GM23338 (cell line): ENCODE results near the gene BARX2. TPM values are rescaled to one million over a fixed set of nuclear protein-coding genes. Genes with fewer than 3 reads are reported as not detected.
A peak's percentile ranks its signal among the peaks of the same experiment; 100 is the strongest.

ENCODE experiments used
- ATAC-seq: fragments of 200-7000 bp; cut with Tn5 transposase; 3 replicates; pipeline ENCODE4 v1.9.1; 2020
- DNase-seq: peaks from one replicate; pipeline ENCODE4 v3.0.0-alpha.2; 2015; ENCODE audit warnings: low spot score
- H2AFZ ChIP-seq: fragments of 200-600 bp; sonication (generic); 2 replicates; pipeline ENCODE4 v1.8.0; 2016; ENCODE audit warnings: antibody characterized with exemption, mild to moderate bottlenecking, moderate library complexity
- H3F3A ChIP-seq: fragments of 200-600 bp; sonication (generic); replicated peaks from 2 replicates; pipeline ENCODE4 v1.8.0; 2017; ENCODE audit warnings: antibody characterized with exemption, mixed run types, low read depth
- H3K27ac ChIP-seq: fragments of 200-600 bp; sonication (generic); 2 replicates; pipeline ENCODE4 v1.6.1; 2016; ENCODE audit warnings: low read depth
- H3K27me3 ChIP-seq: fragments of 200-600 bp; sonication (generic); 2 replicates; pipeline ENCODE4 v1.8.0; 2016; ENCODE audit warnings: mild to moderate bottlenecking, mixed run types, moderate library complexity; ENCODE audit not compliant: insufficient read depth
- H3K36me3 ChIP-seq: fragments of 200-600 bp; sonication (generic); 2 replicates; pipeline ENCODE4 v1.8.0; 2016; ENCODE audit warnings: mild to moderate bottlenecking; ENCODE audit not compliant: insufficient read depth
- H3K4me1 ChIP-seq: fragments of 200-600 bp; sonication (generic); 2 replicates; pipeline ENCODE4 v1.8.0; 2016; ENCODE audit warnings: mild to moderate bottlenecking, moderate library complexity; ENCODE audit not compliant: insufficient read depth
- H3K4me2 ChIP-seq: fragments of 200-600 bp; sonication (generic); 2 replicates; pipeline ENCODE4 v1.7.1; 2017; ENCODE audit warnings: mixed run types
- H3K4me3 ChIP-seq: fragments of 200-600 bp; sonication (generic); 2 replicates; pipeline ENCODE4 v1.6.1; 2016; ENCODE audit warnings: mixed run types
- H3K79me2 ChIP-seq: fragments of 200-600 bp; sonication (generic); replicated peaks from 2 replicates; pipeline ENCODE4 v1.8.0; 2017; ENCODE audit warnings: mild to moderate bottlenecking; ENCODE audit not compliant: insufficient read depth
- H3K9me2 ChIP-seq: fragments of 200-600 bp; sonication (generic); 2 replicates; pipeline ENCODE4 v1.8.0; 2017; ENCODE audit not compliant: insufficient read depth
- H4K20me1 ChIP-seq: fragments of 200-600 bp; sonication (generic); replicated peaks from 2 replicates; pipeline ENCODE4 v1.8.0; 2017; ENCODE audit warnings: mild to moderate bottlenecking; ENCODE audit not compliant: insufficient read depth
- H3K27ac Mint-ChIP-seq: 2 replicates; pipeline ENCODE4 v1.8.0; 2020; ENCODE audit warnings: inconsistent platforms, mild to moderate bottlenecking, moderate library complexity, mixed read lengths
- H3K27me3 Mint-ChIP-seq: 3 replicates; pipeline ENCODE4 v1.8.0; 2022; ENCODE audit warnings: low read depth, mild to moderate bottlenecking, moderate library complexity, mixed read lengths, inconsistent platforms; ENCODE audit not compliant: insufficient read depth, poor library complexity
- H3K36me3 Mint-ChIP-seq: 3 replicates; pipeline ENCODE4 v1.8.0; 2021; ENCODE audit warnings: low read depth, mild to moderate bottlenecking, inconsistent platforms, moderate library complexity, mixed read lengths
- H3K4me1 Mint-ChIP-seq: 3 replicates; pipeline ENCODE4 v1.8.0; 2020; ENCODE audit warnings: mild to moderate bottlenecking, inconsistent platforms, mixed read lengths
- H3K4me3 Mint-ChIP-seq: 3 replicates; pipeline ENCODE4 v1.8.0; 2021; ENCODE audit warnings: moderate library complexity, mild to moderate bottlenecking, inconsistent platforms, mixed read lengths
- H3K9me3 Mint-ChIP-seq: 3 replicates; pipeline ENCODE4 v1.8.0; 2020; ENCODE audit warnings: moderate library complexity, mild to moderate bottlenecking, inconsistent platforms, mixed read lengths
- EZH2phosphoT487 ChIP-seq: fragments of 200-600 bp; sonication (generic); IDR thresholded peaks from one replicate; pipeline ENCODE4 v1.8.1; 2018; ENCODE audit warnings: antibody characterized with exemption; ENCODE audit not compliant: unreplicated experiment
- JUNB ChIP-seq: IDR thresholded peaks from one replicate; pipeline ENCODE4 v1.6.1; 2016; ENCODE audit warnings: antibody characterized with exemption; ENCODE audit not compliant: unreplicated experiment
- NANOG ChIP-seq: IDR thresholded peaks from 2 replicates; pipeline ENCODE4 v1.6.1; 2016; ENCODE audit warnings: antibody characterized with exemption, borderline replicate concordance
- POLR2AphosphoS5 ChIP-seq: IDR thresholded peaks from 2 replicates; pipeline ENCODE4 v1.6.1; 2016; ENCODE audit warnings: antibody characterized with exemption, low read depth
- REST ChIP-seq: IDR thresholded peaks from one replicate; pipeline ENCODE4 v1.6.1; 2018; ENCODE audit warnings: antibody characterized with exemption; ENCODE audit not compliant: unreplicated experiment
- STAT1 ChIP-seq: IDR thresholded peaks from one replicate; pipeline ENCODE4 v1.6.1; 2016; ENCODE audit warnings: antibody characterized with exemption; ENCODE audit not compliant: unreplicated experiment
- polyA plus RNA-seq: library from polyadenylated mRNA; unstranded; fragments of >200 nt; fragmentation: Nextera tagmentation; extraction: Ambion mirVana; gene quantifications from 2 replicates; pipeline ENCODE4 v1.2.1, GENCODE V29; 2016
- total RNA-seq: library from RNA; depleted of rRNA; stranded (reverse); fragments of >200 nt; shearing (Covaris generic); gene quantifications from 2 replicates; pipeline ENCODE4 v1.2.3, GENCODE V29; 2014
- TF ChIP-seq, protein P1 (sequence below): fragments of 250-450 bp; sonication (Bioruptor Pico); IDR thresholded peaks from 2 replicates; pipeline ENCODE4 v1.5.0; 2020; ENCODE audit warnings: mild to moderate bottlenecking, moderate library complexity

The BARX2 gene
- total and polyA plus RNA-seq, 2 experiments from 2014 or later: not detected

GRCh38 chr11:129443276-129443675, 67.6 kb downstream of the BARX2 start:
- Histone ChIP-seq H3K4me3 (no peak overlapping the region), H3K4me1 (0 out of 2 replicates have a peak, but pooled peaks cover 6% of the 10 kb centered on the region), H3K9me2 (no peaks in the 10 kb centered on the region), H3K4me2 (no peak overlapping the region), H3K27ac (no peak overlapping the region), H2AFZ (0 out of 2 replicates have a peak overlapping the region, but pooled peaks have one; percentile 32), H3K79me2 (no peaks in the 10 kb centered on the region), H3F3A (no peaks in the 10 kb centered on the region), H4K20me1 (no peaks in the 10 kb centered on the region), H3K36me3 (no peaks in the 10 kb centered on the region), H3K27me3 (no peaks in the 10 kb centered on the region)
- peaks cover 5% of the 10 kb centered on the region; the same call in 1 of the 3 replicates for H3K9me3 Mint-ChIP-seq
- TF ChIP-seq EZH2phosphoT487: no peak
- no peak for TF ChIP-seq NANOG
- TF ChIP-seq REST: no peak
- TF ChIP-seq STAT1: no peak
- TF ChIP-seq POLR2AphosphoS5: no peak
- TF ChIP-seq, protein P1, sequence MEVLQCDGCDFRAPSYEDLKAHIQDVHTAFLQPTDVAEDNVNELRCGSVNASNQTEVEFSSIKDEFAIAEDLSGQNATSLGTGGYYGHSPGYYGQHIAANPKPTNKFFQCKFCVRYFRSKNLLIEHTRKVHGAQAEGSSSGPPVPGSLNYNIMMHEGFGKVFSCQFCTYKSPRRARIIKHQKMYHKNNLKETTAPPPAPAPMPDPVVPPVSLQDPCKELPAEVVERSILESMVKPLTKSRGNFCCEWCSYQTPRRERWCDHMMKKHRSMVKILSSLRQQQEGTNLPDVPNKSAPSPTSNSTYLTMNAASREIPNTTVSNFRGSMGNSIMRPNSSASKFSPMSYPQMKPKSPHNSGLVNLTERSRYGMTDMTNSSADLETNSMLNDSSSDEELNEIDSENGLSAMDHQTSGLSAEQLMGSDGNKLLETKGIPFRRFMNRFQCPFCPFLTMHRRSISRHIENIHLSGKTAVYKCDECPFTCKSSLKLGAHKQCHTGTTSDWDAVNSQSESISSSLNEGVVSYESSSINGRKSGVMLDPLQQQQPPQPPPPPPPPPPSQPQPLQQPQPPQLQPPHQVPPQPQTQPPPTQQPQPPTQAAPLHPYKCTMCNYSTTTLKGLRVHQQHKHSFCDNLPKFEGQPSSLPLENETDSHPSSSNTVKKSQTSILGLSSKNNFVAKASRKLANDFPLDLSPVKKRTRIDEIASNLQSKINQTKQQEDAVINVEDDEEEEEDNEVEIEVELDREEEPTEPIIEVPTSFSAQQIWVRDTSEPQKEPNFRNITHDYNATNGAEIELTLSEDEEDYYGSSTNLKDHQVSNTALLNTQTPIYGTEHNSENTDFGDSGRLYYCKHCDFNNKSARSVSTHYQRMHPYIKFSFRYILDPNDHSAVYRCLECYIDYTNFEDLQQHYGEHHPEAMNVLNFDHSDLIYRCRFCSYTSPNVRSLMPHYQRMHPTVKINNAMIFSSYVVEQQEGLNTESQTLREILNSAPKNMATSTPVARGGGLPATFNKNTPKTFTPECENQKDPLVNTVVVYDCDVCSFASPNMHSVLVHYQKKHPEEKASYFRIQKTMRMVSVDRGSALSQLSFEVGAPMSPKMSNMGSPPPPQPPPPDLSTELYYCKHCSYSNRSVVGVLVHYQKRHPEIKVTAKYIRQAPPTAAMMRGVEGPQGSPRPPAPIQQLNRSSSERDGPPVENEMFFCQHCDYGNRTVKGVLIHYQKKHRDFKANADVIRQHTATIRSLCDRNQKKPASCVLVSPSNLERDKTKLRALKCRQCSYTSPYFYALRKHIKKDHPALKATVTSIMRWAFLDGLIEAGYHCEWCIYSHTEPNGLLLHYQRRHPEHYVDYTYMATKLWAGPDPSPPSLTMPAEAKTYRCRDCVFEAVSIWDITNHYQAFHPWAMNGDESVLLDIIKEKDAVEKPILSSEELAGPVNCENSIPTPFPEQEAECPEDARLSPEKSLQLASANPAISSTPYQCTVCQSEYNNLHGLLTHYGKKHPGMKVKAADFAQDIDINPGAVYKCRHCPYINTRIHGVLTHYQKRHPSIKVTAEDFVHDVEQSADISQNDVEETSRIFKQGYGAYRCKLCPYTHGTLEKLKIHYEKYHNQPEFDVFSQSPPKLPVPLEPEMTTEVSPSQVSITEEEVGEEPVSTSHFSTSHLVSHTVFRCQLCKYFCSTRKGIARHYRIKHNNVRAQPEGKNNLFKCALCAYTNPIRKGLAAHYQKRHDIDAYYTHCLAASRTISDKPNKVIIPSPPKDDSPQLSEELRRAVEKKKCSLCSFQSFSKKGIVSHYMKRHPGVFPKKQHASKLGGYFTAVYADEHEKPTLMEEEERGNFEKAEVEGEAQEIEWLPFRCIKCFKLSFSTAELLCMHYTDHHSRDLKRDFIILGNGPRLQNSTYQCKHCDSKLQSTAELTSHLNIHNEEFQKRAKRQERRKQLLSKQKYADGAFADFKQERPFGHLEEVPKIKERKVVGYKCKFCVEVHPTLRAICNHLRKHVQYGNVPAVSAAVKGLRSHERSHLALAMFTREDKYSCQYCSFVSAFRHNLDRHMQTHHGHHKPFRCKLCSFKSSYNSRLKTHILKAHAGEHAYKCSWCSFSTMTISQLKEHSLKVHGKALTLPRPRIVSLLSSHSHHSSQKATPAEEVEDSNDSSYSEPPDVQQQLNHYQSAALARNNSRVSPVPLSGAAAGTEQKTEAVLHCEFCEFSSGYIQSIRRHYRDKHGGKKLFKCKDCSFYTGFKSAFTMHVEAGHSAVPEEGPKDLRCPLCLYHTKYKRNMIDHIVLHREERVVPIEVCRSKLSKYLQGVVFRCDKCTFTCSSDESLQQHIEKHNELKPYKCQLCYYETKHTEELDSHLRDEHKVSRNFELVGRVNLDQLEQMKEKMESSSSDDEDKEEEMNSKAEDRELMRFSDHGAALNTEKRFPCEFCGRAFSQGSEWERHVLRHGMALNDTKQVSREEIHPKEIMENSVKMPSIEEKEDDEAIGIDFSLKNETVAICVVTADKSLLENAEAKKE (CRISPR knock-in tag): no peak
- no peak for TF ChIP-seq JUNB
- no peak overlapping the region for H3K27ac Mint-ChIP-seq
- peaks cover 9% of the 10 kb centered on the region for H3K27me3 Mint-ChIP-seq
- DNase-seq (no peak), ATAC-seq (no peak)
- no peak overlapping the region for H3K4me3 Mint-ChIP-seq
- H3K36me3 Mint-ChIP-seq: no peaks in the 10 kb centered on the region
- peaks cover 16% of the 10 kb centered on the region for H3K4me1 Mint-ChIP-seq
